B cell (primary cell): ENCODE measurements around the gene EEA1. TPM values are rescaled to one million over a fixed set of nuclear protein-coding genes. Genes with fewer than 3 reads are reported as not detected.

Experiments used
- ATAC-seq: fragments of 200-7000 bp; cut with Tn5 transposase; one replicate; pipeline ENCODE4 v1.10.0; 2021; ENCODE audit warnings: low read depth, mild to moderate bottlenecking, moderate number of reproducible peaks, moderate library complexity
- CTCF ChIA-PET: fragments of 350-600 bp; sonication (Branson Sonifier 250); formaldehyde crosslinking; loops from one replicate; lab custom pipeline; 2021; ENCODE audit warnings: antibody characterized with exemption, inconsistent platforms; lab: Charles Lee
- POLR2A ChIA-PET: fragments of 350-600 bp; sonication (Branson Sonifier 250); formaldehyde crosslinking; loops from one replicate; lab custom pipeline; 2021; ENCODE audit warnings: antibody characterized with exemption; lab: Charles Lee
- DNase-seq: peaks from one replicate; pipeline ENCODE4 v3.0.0; 2013
- H2AFZ ChIP-seq: 2 replicates; pipeline ENCODE4 v1.6.1; 2012; ENCODE audit warnings: mild to moderate bottlenecking, low read depth, low read length; ENCODE audit not compliant: insufficient read depth, poor library complexity, severe bottlenecking
- H3K27ac ChIP-seq, 2 donors: 1 replicate in 1 of 2; 2 replicates in 1 of 2; pipeline ENCODE4 v1.5.1; 2012 to 2013; ENCODE audit warnings: low read length in 2 of 2, mild to moderate bottlenecking in 2 of 2, moderate library complexity in 1 of 2
- H3K27me3 ChIP-seq, 4 experiments: fragments of 200-600 bp in 1 of 4; sonication (generic) in 1 of 4; replicated peaks in 1 of 4; 1 replicate in 2 of 4; 2 replicates in 2 of 4; pipeline versions ENCODE4 v1.6.1 to v1.7.0; 2013 to 2016; ENCODE audit warnings: low read length in 3 of 4, mild to moderate bottlenecking in 2 of 4, mixed read lengths in 1 of 4, moderate library complexity in 1 of 4; ENCODE audit not compliant: insufficient read depth in 4 of 4, control insufficient read depth in 3 of 4; ENCODE audit errors: control extremely low read depth in 1 of 4
- H3K36me3 ChIP-seq, 2 experiments: replicated peaks in 1 of 2; 1 replicate in 1 of 2; 2 replicates in 1 of 2; pipeline versions ENCODE4 v1.6.1 to v1.7.1; 2013; ENCODE audit warnings: low read length in 1 of 2; ENCODE audit not compliant: insufficient read depth in 2 of 2, control insufficient read depth in 1 of 2; ENCODE audit errors: control extremely low read depth in 1 of 2, extremely low read depth in 1 of 2
- H3K4me1 ChIP-seq, 2 donors: fragments of 200-600 bp in 1 of 2; sonication (generic) in 1 of 2; 1 replicate in 1 of 2; 2 replicates in 1 of 2; pipeline versions ENCODE4 v1.5.1 to v1.6.1; 2013 to 2017; ENCODE audit warnings: low read length in 2 of 2; ENCODE audit not compliant: control insufficient read depth in 2 of 2, insufficient read depth in 2 of 2
- H3K4me2 ChIP-seq: replicated peaks from 2 replicates; pipeline ENCODE3; 2012; ENCODE audit warnings: mild to moderate bottlenecking, low read depth, low read length; ENCODE audit not compliant: poor library complexity, severe bottlenecking
- H3K4me3 ChIP-seq, 5 experiments: fragments of 200-600 bp in 1 of 5; sonication (generic) in 1 of 5; 1 replicate in 3 of 5; 2 replicates in 2 of 5; pipeline versions ENCODE4 v1.5.1 to v1.7.0; 2011 to 2016; ENCODE audit warnings: low read length in 4 of 5, mild to moderate bottlenecking in 4 of 5, low read depth in 2 of 5, control low read depth in 1 of 5, moderate library complexity in 1 of 5; ENCODE audit not compliant: insufficient read depth in 1 of 5; ENCODE audit errors: control extremely low read depth in 1 of 5, extremely low read depth in 1 of 5
- H3K79me2 ChIP-seq: fragments of 200-600 bp; sonication (generic); one replicate; pipeline ENCODE4 v1.6.0; 2016; ENCODE audit warnings: low read length; ENCODE audit not compliant: control insufficient read depth, insufficient read depth
- H3K9ac ChIP-seq: fragments of 200-600 bp; sonication (generic); 2 replicates; pipeline ENCODE4 v1.6.1; 2017; ENCODE audit warnings: mild to moderate bottlenecking, low read length, moderate library complexity
- H3K9me3 ChIP-seq, 3 donors: one replicate each; pipeline versions ENCODE4 v1.6.1 to v1.7.1; 2013; ENCODE audit warnings: low read length in 2 of 3; ENCODE audit not compliant: control insufficient read depth in 2 of 3, insufficient read depth in 1 of 3; ENCODE audit errors: control extremely low read depth in 1 of 3
- H4K20me1 ChIP-seq: 2 replicates; pipeline ENCODE4 v1.6.0; 2012; ENCODE audit warnings: mild to moderate bottlenecking, low read length; ENCODE audit not compliant: insufficient read depth, control insufficient read depth, poor library complexity, severe bottlenecking
- H3K27ac Mint-ChIP-seq: one replicate; pipeline ENCODE4 v1.8.0; 2021; ENCODE audit warnings: mixed read lengths
- H3K27me3 Mint-ChIP-seq: one replicate; pipeline ENCODE4 v1.8.0; 2021; ENCODE audit warnings: mixed read lengths
- H3K4me1 Mint-ChIP-seq: one replicate; pipeline ENCODE4 v1.8.0; 2021; ENCODE audit warnings: mixed read lengths
- H3K4me3 Mint-ChIP-seq: one replicate; pipeline ENCODE4 v1.8.0; 2021; ENCODE audit warnings: mixed read lengths
- H3K9me3 Mint-ChIP-seq: one replicate; pipeline ENCODE4 v1.8.0; 2022; ENCODE audit warnings: mixed read lengths; ENCODE audit not compliant: insufficient read depth
- EZH2 ChIP-seq: IDR thresholded peaks from 2 replicates; pipeline ENCODE4 v1.6.1; 2012; ENCODE audit warnings: borderline replicate concordance, low read depth, mild to moderate bottlenecking, moderate library complexity, low read length; ENCODE audit not compliant: insufficient read depth, poor library complexity, severe bottlenecking
- WGBS: methylation state at CpG from one replicate; pipeline ENCODE4 v1.1.5; 2013; ENCODE audit warnings: missing lambda C conversion rate; ENCODE audit not compliant: insufficient coverage; 5-methylcytosine and 5-hydroxymethylcytosine counted together
- intact Hi-C: fragments of 100-400 bp; cut with micrococcal nuclease; formaldehyde crosslinking; loops from one replicate; pipeline ENCODE4 v1.10.0; 2022
- polyA plus RNA-seq: library from polyadenylated mRNA; depleted of rRNA; stranded (reverse); fragments of >200 nt; gene quantifications from 2 replicates; pipeline ENCODE4 v1.2.3, GENCODE V29; 2012
- total RNA-seq, 2 donors: library from RNA; stranded (reverse); fragments of 120-200 nt in 1 of 2; gene quantifications; 1 replicate in 1 of 2; 2 replicates in 1 of 2; pipeline versions ENCODE4 v1.2.3 to v1.2.4, GENCODE V29; 2013 to 2022
- TF ChIP-seq, protein P1 (sequence below): fragments of 200-600 bp; IDR thresholded peaks from one replicate; pipeline ENCODE4 v1.8.0; 2022; ENCODE audit warnings: antibody characterized with exemption, mild to moderate bottlenecking

The EEA1 gene
- total and polyA plus RNA-seq, 2 donors (not counting 1 experiment from before 2014, with no cell fraction given) = 1.8 to 26.3 TPM

GRCh38 chr12:92912052-92912451 lies 17.0 kb downstream of the EEA1 start:
- WGBS = 100% methylated on average over 1 of the region's 3 CpGs
- H3K27me3 ChIP-seq = no peaks in the 10 kb centered on the region
- H3K9me3 Mint-ChIP-seq = no peaks in the 10 kb centered on the region
- no peak overlapping the region for H3K4me3 Mint-ChIP-seq
- no peak overlapping the region for H3K27ac ChIP-seq
- H3K36me3 ChIP-seq = peaks cover 0 to 2% of the 10 kb centered on the region in 2 experiments
- H3K4me1 ChIP-seq = peaks cover 3 to 7% of the 10 kb centered on the region in 2 donors
- H3K27me3 Mint-ChIP-seq = no peaks in the 10 kb centered on the region
- H3K4me3 ChIP-seq = no peak overlapping the region
- H3K4me2 ChIP-seq = no peak overlapping the region
- intact Hi-C loops = no loop called here
- no peak for TF ChIP-seq EZH2
- TF ChIP-seq, protein P1, sequence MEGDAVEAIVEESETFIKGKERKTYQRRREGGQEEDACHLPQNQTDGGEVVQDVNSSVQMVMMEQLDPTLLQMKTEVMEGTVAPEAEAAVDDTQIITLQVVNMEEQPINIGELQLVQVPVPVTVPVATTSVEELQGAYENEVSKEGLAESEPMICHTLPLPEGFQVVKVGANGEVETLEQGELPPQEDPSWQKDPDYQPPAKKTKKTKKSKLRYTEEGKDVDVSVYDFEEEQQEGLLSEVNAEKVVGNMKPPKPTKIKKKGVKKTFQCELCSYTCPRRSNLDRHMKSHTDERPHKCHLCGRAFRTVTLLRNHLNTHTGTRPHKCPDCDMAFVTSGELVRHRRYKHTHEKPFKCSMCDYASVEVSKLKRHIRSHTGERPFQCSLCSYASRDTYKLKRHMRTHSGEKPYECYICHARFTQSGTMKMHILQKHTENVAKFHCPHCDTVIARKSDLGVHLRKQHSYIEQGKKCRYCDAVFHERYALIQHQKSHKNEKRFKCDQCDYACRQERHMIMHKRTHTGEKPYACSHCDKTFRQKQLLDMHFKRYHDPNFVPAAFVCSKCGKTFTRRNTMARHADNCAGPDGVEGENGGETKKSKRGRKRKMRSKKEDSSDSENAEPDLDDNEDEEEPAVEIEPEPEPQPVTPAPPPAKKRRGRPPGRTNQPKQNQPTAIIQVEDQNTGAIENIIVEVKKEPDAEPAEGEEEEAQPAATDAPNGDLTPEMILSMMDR = no peak
- POLR2A ChIA-PET = no interaction called here
- H4K20me1 ChIP-seq = peaks cover 10% of the 10 kb centered on the region
- H2AFZ ChIP-seq = no peak overlapping the region
- H3K9ac ChIP-seq = no peak overlapping the region
- peaks cover 78% of the 10 kb centered on the region for H3K79me2 ChIP-seq
- CTCF ChIA-PET = no interaction called here
- DNase-seq (no peak), ATAC-seq (no peak)
- H3K4me1 Mint-ChIP-seq = peaks cover 39% of the 10 kb centered on the region
- H3K9me3 ChIP-seq = peaks cover 0 to 9% (median 3%) of the 10 kb centered on the region in 3 donors
- peak overlapping the region; percentile 5 for H3K27ac Mint-ChIP-seq

DNA sequence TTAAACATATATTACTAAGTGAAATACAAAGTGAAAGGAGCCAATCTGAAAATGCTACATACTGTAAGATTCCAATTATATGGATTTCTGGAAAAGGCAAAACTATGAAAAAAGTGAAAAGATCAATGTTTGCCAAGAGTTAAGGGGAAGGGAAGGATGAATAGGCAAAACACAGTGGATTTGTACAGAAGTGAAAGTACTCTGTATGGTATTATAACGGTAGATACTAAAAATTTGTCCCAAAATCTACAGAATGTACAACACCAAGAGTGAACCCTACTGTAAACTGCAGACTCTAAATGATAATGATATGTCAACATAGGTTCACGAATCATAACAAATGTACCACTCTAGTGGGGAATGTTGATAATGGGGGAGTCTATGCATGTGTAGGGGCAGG lies 17.8 kb downstream of the EEA1 start:
- POLR2A ChIA-PET = no interaction called here
- H3K27ac Mint-ChIP-seq = no peak overlapping the region

More for the DNA sequence above, 17.8 kb downstream of the EEA1 start:
- no peak for TF ChIP-seq EZH2
- TF ChIP-seq, protein P1 = no peak
- no peak overlapping the region for H2AFZ ChIP-seq
- Mint-ChIP-seq H3K9me3 (no peaks in the 10 kb centered on the region), H3K4me1 (peaks cover 39% of the 10 kb centered on the region), H3K4me3 (peak overlapping the region; percentile 14), H3K27me3 (no peaks in the 10 kb centered on the region)
- no peaks in the 10 kb centered on the region for H3K27me3 ChIP-seq
- H3K4me1 ChIP-seq = peaks cover 3 to 7% of the 10 kb centered on the region in 2 donors
- peaks cover 82% of the 10 kb centered on the region for H3K79me2 ChIP-seq
- no CpG with 5 or more reads among the region's 2 CpGs for WGBS
- peak overlapping the region in 1 of 2 donors; percentile 5 for H3K27ac ChIP-seq
- no peak overlapping the region for H3K4me2 ChIP-seq
- H3K9ac ChIP-seq = no peak overlapping the region
- intact Hi-C loops = no loop called here
- H4K20me1 ChIP-seq = peaks cover 10% of the 10 kb centered on the region
- ATAC-seq = no peak
- CTCF ChIA-PET = no interaction called here
- H3K9me3 ChIP-seq = peaks cover 0 to 9% (median 3%) of the 10 kb centered on the region in 3 donors
- no peak overlapping the region for H3K4me3 ChIP-seq
- no peak for DNase-seq
- H3K36me3 ChIP-seq = peaks cover 0 to 2% of the 10 kb centered on the region in 2 experiments
